ENCODE measurements around the gene LRRC74B. TPM values are rescaled to one million over a fixed set of nuclear protein-coding genes. Genes with fewer than 3 reads are reported as not detected.
"Not testable (repeated sequence)": the region's sequence is repeated elsewhere in the genome, so short reads cannot be mapped to it uniquely, and the experiment has no call there.

LRRC74B gene
- total and polyA plus RNA-seq, 2 of the 4 experiments (the other 2 are of a cell fraction) = not detected

DNA sequence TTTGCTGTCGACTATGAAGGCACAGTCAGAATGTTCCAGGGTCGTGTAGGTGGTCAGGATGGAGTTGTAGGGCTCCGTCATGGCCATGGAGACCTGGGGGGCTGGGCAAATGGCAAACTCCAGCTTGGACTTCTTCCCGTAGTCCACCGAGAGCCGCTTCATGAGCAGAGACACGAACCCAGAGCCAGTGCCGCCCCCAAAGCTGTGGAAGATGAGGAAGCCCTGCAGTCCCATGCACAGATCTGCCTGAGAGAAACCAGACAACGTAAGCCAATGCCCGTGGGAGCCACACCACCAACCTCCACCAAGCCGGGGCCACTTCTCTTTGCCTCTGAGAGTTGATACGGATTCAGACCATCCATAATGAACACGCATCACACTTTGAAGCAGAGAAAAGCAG, 36.5 kb upstream of the LRRC74B start:
- H4K8ac ChIP-seq (ENCODE audit: low read depth in 2 of 2, low read length in 2 of 2); H4K20me1 ChIP-seq (ENCODE audit: insufficient read depth, low read length); H3K36me3 ChIP-seq (ENCODE audit: control insufficient read depth, insufficient read depth, low read length); H2AFZ ChIP-seq (replicated peaks; ENCODE audit: low read length, poor library complexity); H3K14ac ChIP-seq (replicated peaks; ENCODE audit: low read depth, low read length); H3K18ac ChIP-seq (ENCODE audit: low read depth, low read length); H2BK120ac ChIP-seq (ENCODE audit: low read depth, low read length); H2BK5ac ChIP-seq (ENCODE audit: low read depth, low read length, poor library complexity, severe bottlenecking); H3K27me3 ChIP-seq (ENCODE audit: control insufficient read depth, insufficient read depth, low read length); DNase-seq; H3K4ac ChIP-seq (ENCODE audit: low read depth, low read length); H3K4me2 ChIP-seq (ENCODE audit: low read depth, low read length); H3K9me3 ChIP-seq (ENCODE audit: control insufficient read depth, insufficient read depth, low read length); H3K9ac ChIP-seq (ENCODE audit: low read depth, low read length); H2BK15ac ChIP-seq (ENCODE audit: low read depth, low read length); dilution Hi-C loops (cut with HindIII; ENCODE audit: low sequenced_read_pairs, unreplicated experiment); POLR2A ChIA-PET (ENCODE audit: unreplicated experiment); H3K27ac ChIP-seq (ENCODE audit: insufficient read depth, low read length); H4K91ac ChIP-seq (ENCODE audit: insufficient read depth, low read depth, low read length); H2AK5ac ChIP-seq (ENCODE audit: low read depth, low read length); H3K23ac ChIP-seq (ENCODE audit: low read depth, low read length); H4K5ac ChIP-seq (ENCODE audit: low read depth, low read length); H3K79me1 ChIP-seq (ENCODE audit: low read depth in 1 of 2, low read length in 2 of 2); H3K4me3 ChIP-seq (ENCODE audit: insufficient read depth, low read depth, low read length); in situ Hi-C loops (cut with MboI; ENCODE audit: low sequenced_read_pairs); intact Hi-C loops (cut with micrococcal nuclease); BruUV-seq (replicated peaks); H2AK9ac ChIP-seq (replicated peaks; ENCODE audit: low read depth, low read length, poor library complexity); H3K9me1 ChIP-seq (ENCODE audit: insufficient read depth, low read length); H3K56ac ChIP-seq (ENCODE audit: extremely low read depth, insufficient read depth, low read length); CTCF ChIA-PET; H2BK20ac ChIP-seq (ENCODE audit: low read depth, low read length); ATAC-seq (ENCODE audit: low read depth); H3K4me1 ChIP-seq (ENCODE audit: control insufficient read depth, insufficient read depth, low read length): not testable (repeated sequence)
- WGBS, 2 experiments (ENCODE audit: extremely low coverage in 2 of 2, insufficient read length in 1 of 2) = 84% methylated on average over 6 of the region's 13 CpGs; no CpG with 5 or more reads in 1 of the 2 experiments

Measured in IMR-90 (cell line).